ENCODE results near the gene SACM1L. TPM values are rescaled to one million over a fixed set of nuclear protein-coding genes. Genes with fewer than 3 reads are reported as not detected.

The SACM1L gene
- total and polyA plus RNA-seq, 2 of the 13 experiments (the other 11 are each of a cell fraction or from before 2014, with no cell fraction given), result 15.1 to 27.8 TPM

GRCh38 chr3:45779746-45780735 lies 90.8 kb downstream of the SACM1L start (continued):
- no peak for TF ChIP-seq REST (IDR thresholded peaks at IDR 0.05; ENCODE audit: borderline replicate concordance in 1 of 2, low read depth in 1 of 2, low read length in 2 of 2)
- no peak for TF ChIP-seq PRMT3 (CRISPR knock-in tag; IDR thresholded peaks at IDR 0.05; ENCODE audit: borderline replicate concordance, low read depth)
- TF ChIP-seq HMGXB4 (CRISPR knock-in tag; IDR thresholded peaks at IDR 0.05; ENCODE audit: borderline replicate concordance in 1 of 2, low read depth in 1 of 2), result no peak

- in situ Hi-C loops (cut with HindIII; ENCODE audit: extremely low pct_ligation_motif_present, low pct_unique_long_range_greater_than_20kb) (no loop called here), intact Hi-C loops (cut with micrococcal nuclease; ENCODE audit: unreplicated experiment) (no loop called here)
- DNase-seq (ENCODE audit: low spot score) (no peak), FAIRE-seq (no peak), ATAC-seq (no peak)
- WGBS (ENCODE audit: low lambda C conversion rate), result 5% methylated on average over 2 of the region's 5 CpGs
- Histone ChIP-seq H3K4me2 (ENCODE audit: low read depth, low read length) (no peak overlapping the region), H4K20me1 (ENCODE audit: insufficient read depth, low read length) (no peaks in the 10 kb centered on the region), H3K9ac (ENCODE audit: insufficient read depth, low read depth, low read length) (no peak overlapping the region), H3K27me3 (ENCODE audit: control insufficient read depth in 1 of 2, insufficient read depth in 2 of 2, low read length in 2 of 2) (peaks cover 0 to 43% of the 10 kb centered on the region in 2 experiments; a peak in 3 of 5 replicates), H2AFZ (ENCODE audit: low read length) (no peak overlapping the region), H3K36me3 (replicated peaks in 1 of 2; ENCODE audit: control insufficient read depth in 1 of 2, insufficient read depth in 2 of 2, low read length in 2 of 2) (no peaks in the 10 kb centered on the region), H3K9me3 (ENCODE audit: low read length) (no peaks in the 10 kb centered on the region), H3K27ac (ENCODE audit: extremely low read length, insufficient read depth, low read length) (no peak overlapping the region), H3K4me1 (ENCODE audit: insufficient read depth, low read length) (no peaks in the 10 kb centered on the region), H3K4me3 (replicated peaks in 1 of 3; ENCODE audit: insufficient read depth in 1 of 3, low read depth in 2 of 3, low read length in 3 of 3) (no peak overlapping the region), H3K79me2 (ENCODE audit: insufficient read depth, low read length) (no peaks in the 10 kb centered on the region)
- ChIA-PET POLR2A (no interaction called here), CTCF (ENCODE audit: low intra/inter-chr PET ratio, low total read pairs) (no interaction called here)
- BruUV-seq (replicated peaks), result no TSS peak
- TF ChIP-seq ZNF337 (CRISPR knock-in tag; IDR thresholded peaks at IDR 0.05; ENCODE audit: borderline replicate concordance, low read depth) (no peak), RBM22 (optimal IDR thresholded peaks at IDR 0.05; ENCODE audit: low read length) (no peak), ZNF644 (CRISPR knock-in tag; IDR thresholded peaks at IDR 0.05; ENCODE audit: low read depth) (no peak), KDM6A (CRISPR knock-in tag; IDR thresholded peaks at IDR 0.05; ENCODE audit: low read depth) (no peak), HNF4A (CRISPR knock-in tag; IDR thresholded peaks at IDR 0.05) (no peak), NFAT5 (CRISPR knock-in tag; IDR thresholded peaks at IDR 0.05) (no peak), ZBTB7A (CRISPR knock-in tag; IDR thresholded peaks at IDR 0.05) (no peak)
Measured at GRCh38 chr3:45781271-45781670, 92.1 kb downstream of the SACM1L start.
